Natural killer cell (primary cell): ENCODE data around the gene POU3F1. TPM values are rescaled to one million over a fixed set of nuclear protein-coding genes. Genes with fewer than 3 reads are reported as not detected.

ENCODE experiments used
- ATAC-seq, 3 donors: fragments of 150-1000 bp in 2 of 3; fragments of 200-7000 bp in 1 of 3; cut with Tn5 transposase; 1 replicate in 1 of 3; 2 replicates in 2 of 3; pipeline ENCODE4 v1.10.0; 2021; ENCODE audit warnings: mild to moderate bottlenecking in 2 of 3, moderate library complexity in 2 of 3
- DNase-seq, 2 donors: peaks; one replicate each; pipeline versions ENCODE4 v3.0.0 to v3.0.0-alpha.2; 2013 to 2021; ENCODE audit warnings: mixed read lengths in 1 of 2
- H3K27ac ChIP-seq: one replicate; pipeline ENCODE4 v1.5.1; 2013; ENCODE audit warnings: mild to moderate bottlenecking, low read length
- H3K27me3 ChIP-seq: one replicate; pipeline ENCODE4 v1.6.1; 2013; ENCODE audit warnings: low read length; ENCODE audit not compliant: control insufficient read depth, insufficient read depth
- H3K36me3 ChIP-seq: one replicate; pipeline ENCODE4 v1.6.1; 2013; ENCODE audit warnings: low read length; ENCODE audit not compliant: control insufficient read depth, insufficient read depth
- H3K4me1 ChIP-seq: one replicate; pipeline ENCODE4 v1.6.1; 2013; ENCODE audit warnings: low read length; ENCODE audit not compliant: control insufficient read depth, insufficient read depth
- H3K4me3 ChIP-seq: one replicate; pipeline ENCODE4 v1.5.1; 2013; ENCODE audit warnings: low read length
- H3K9me3 ChIP-seq: one replicate; pipeline ENCODE4 v1.6.1; 2013; ENCODE audit warnings: low read length; ENCODE audit not compliant: control insufficient read depth, insufficient read depth
- H3K27ac Mint-ChIP-seq, 2 donors: one replicate each; pipeline ENCODE4 v1.8.0; 2022; ENCODE audit warnings: mild to moderate bottlenecking in 2 of 2, mixed read lengths in 2 of 2, moderate library complexity in 1 of 2
- H3K27me3 Mint-ChIP-seq, 2 donors: one replicate each; pipeline ENCODE4 v1.8.0; 2022; ENCODE audit warnings: low read depth in 2 of 2, mixed read lengths in 2 of 2
- H3K36me3 Mint-ChIP-seq: one replicate; pipeline ENCODE4 v1.8.0; 2022; ENCODE audit warnings: mixed read lengths
- H3K4me1 Mint-ChIP-seq, 2 donors: one replicate each; pipeline ENCODE4 v1.8.0; 2022; ENCODE audit warnings: mixed read lengths in 2 of 2
- H3K4me3 Mint-ChIP-seq: one replicate; pipeline ENCODE4 v1.8.0; 2022; ENCODE audit warnings: mild to moderate bottlenecking, moderate library complexity, mixed read lengths
- H3K9me3 Mint-ChIP-seq, 2 donors: one replicate each; pipeline ENCODE4 v1.8.0; 2022; ENCODE audit warnings: mixed read lengths in 2 of 2
- CTCF ChIP-seq: fragments of 200-600 bp; IDR thresholded peaks from one replicate; pipeline ENCODE4 v1.8.0; 2022; ENCODE audit warnings: antibody characterized with exemption
- WGBS: methylation state at CpG from one replicate; pipeline ENCODE4 v1.1.7; 2013; ENCODE audit warnings: missing lambda C conversion rate; ENCODE audit not compliant: insufficient coverage; 5-methylcytosine and 5-hydroxymethylcytosine counted together
- intact Hi-C: fragments of 100-400 bp; cut with micrococcal nuclease; formaldehyde crosslinking; loops from one replicate; pipeline ENCODE4 v1.14.2; 2022
- total RNA-seq, 4 donors: library from RNA; stranded (reverse); fragments of 120-200 nt in 1 of 4; gene quantifications; one replicate each; pipeline versions ENCODE4 v1.2.3 to v1.2.4, GENCODE V29; 2013 to 2022

POU3F1 gene
- total RNA-seq, 3 donors from 2014 or later (not counting 1 experiment from before 2014, with no cell fraction given): 0.12 to 0.15 TPM; not detected in 1

- Mint-ChIP-seq H3K9me3 (no peaks in the 10 kb centered on the region), H3K36me3 (no peaks in the 10 kb centered on the region), H3K4me3 (peak overlapping the region; percentile 80), H3K27ac (peak overlapping the region; percentile 96 to 100), H3K4me1 (peaks cover 64 to 72% of the 10 kb centered on the region in 2 donors), H3K27me3 (no peaks in the 10 kb centered on the region)
- 70% methylated on average over 8 of the region's 8 CpGs for WGBS
- H3K36me3 ChIP-seq: no peaks in the 10 kb centered on the region
- no peaks in the 10 kb centered on the region for H3K9me3 ChIP-seq
- H3K4me3 ChIP-seq: no peak overlapping the region
- peaks cover 85% of the 10 kb centered on the region for H3K4me1 ChIP-seq
- DNase-seq: peak; percentile 56 to 61
- TF ChIP-seq CTCF: no peak
- H3K27me3 ChIP-seq: no peaks in the 10 kb centered on the region
- intact Hi-C loops: loop anchor here (5.0 to 10.0 kb wide), 2 partner anchors 77 to 534 kb away; partner anchors contain the start of gene ZC3H12A
- H3K27ac ChIP-seq: peak overlapping the region; percentile 83
- ATAC-seq: peak; percentile 67 to 79 (median 69)
Observed at GRCh38 chr1:38009088-38009840, 37.3 kb downstream of the POU3F1 start.

- Histone ChIP-seq H3K4me3 (peak overlapping the region; percentile 16), H3K36me3 (no peaks in the 10 kb centered on the region), H3K9me3 (no peaks in the 10 kb centered on the region), H3K4me1 (peaks cover 85% of the 10 kb centered on the region), H3K27ac (peak overlapping the region; percentile 83), H3K27me3 (no peaks in the 10 kb centered on the region)
- Mint-ChIP-seq H3K9me3 (no peaks in the 10 kb centered on the region), H3K4me3 (peak overlapping the region; percentile 82), H3K4me1 (peaks cover 55 to 64% of the 10 kb centered on the region in 2 donors), H3K27ac (peak overlapping the region; percentile 96 to 100), H3K36me3 (no peaks in the 10 kb centered on the region), H3K27me3 (no peaks in the 10 kb centered on the region)
- intact Hi-C loops: loop anchor here (5.0 to 10.0 kb wide), 2 partner anchors 74 to 531 kb away; partner anchors contain the start of gene ZC3H12A
- DNase-seq (peak; percentile 29 to 45), ATAC-seq (peak; percentile 37 to 54 (median 46))
- no peak for TF ChIP-seq CTCF
- 41% methylated on average over 12 of the region's 12 CpGs for WGBS
Observed at GRCh38 chr1:38006008-38006828, 40.4 kb downstream of the POU3F1 start.

- peak within 1 kb of the TSS; percentile 83 for H3K27ac ChIP-seq
- peak in 1 of 2 donors; percentile 57 for DNase-seq
- H3K4me1 ChIP-seq: peaks cover 85% of the 10 kb centered on the region
- peak; percentile 6 to 32 (median 27) for ATAC-seq
- TF ChIP-seq CTCF: no peak
- Mint-ChIP-seq H3K36me3 (no peaks in the 10 kb centered on the region), H3K4me3 (peak within 1 kb of the TSS; percentile 98), H3K27me3 (no peaks in the 10 kb centered on the region), H3K4me1 (peaks cover 59 to 65% of the 10 kb centered on the region in 2 donors), H3K9me3 (no peaks in the 10 kb centered on the region), H3K27ac (peak within 1 kb of the TSS; percentile 96 to 100)
- H3K9me3 ChIP-seq: no peaks in the 10 kb centered on the region
- H3K4me3 ChIP-seq: peak within 1 kb of the TSS; percentile 36
- intact Hi-C loops: loop anchor here (5.0 to 10.0 kb wide), 2 partner anchors 73 to 531 kb away; partner anchors contain the start of gene ZC3H12A
- H3K36me3 ChIP-seq: no peaks in the 10 kb centered on the region
- no peaks in the 10 kb centered on the region for H3K27me3 ChIP-seq
- 3% methylated on average over 73 of the region's 83 CpGs for WGBS
Observed at GRCh38 chr1:38005195-38006007, 41.2 kb downstream of the POU3F1 start, which contains the start of gene FHL3. Gene FHL3 (minus strand): TSS chr1:38005514. CDS start chr1:37999412, 6,102 bp downstream.
